K562 (cell line): ENCODE data around the gene PRPSAP1.

Experiments used
- CTCF ChIP-seq, 3 experiments: IDR thresholded peaks in 2 of 3; conservative IDR thresholded peaks in 1 of 3; 2 replicates each; pipeline ENCODE4 v1.5.1; 2011 to 2012; ENCODE audit warnings: low read length in 3 of 3, mild to moderate bottlenecking in 3 of 3, control low read depth in 2 of 3, improper control_type of control experiment in 1 of 3, inconsistent platforms in 1 of 3, low read depth in 1 of 3, mixed read lengths in 1 of 3, moderate library complexity in 1 of 3; ENCODE audit not compliant: insufficient read depth in 2 of 3
- EZH2 ChIP-seq: IDR thresholded peaks from 2 replicates; pipeline ENCODE4 v1.6.1; 2012; ENCODE audit warnings: low read depth, mild to moderate bottlenecking, inconsistent platforms, low read length, borderline replicate concordance
- FOSL1 ChIP-seq: fragments of 200-800 bp; sonication (Bioruptor generic); conservative IDR thresholded peaks from 2 replicates; pipeline ENCODE4 v1.6.1; 2016; ENCODE audit warnings: missing genetic modification characterization, missing compliant biosample characterization
- FOXA1 ChIP-seq: fragments of 450-650 bp; IDR thresholded peaks from 2 replicates; pipeline ENCODE4 v1.6.1; 2016; ENCODE audit warnings: mild to moderate bottlenecking, borderline replicate concordance
- MAX ChIP-seq: sonication (generic); formaldehyde crosslinking; IDR thresholded peaks from 2 replicates; pipeline ENCODE4 v1.9.0; 2022; ENCODE audit warnings: mild to moderate bottlenecking, missing genetic modification reagents
- PHB ChIP-seq: fragments of 250-450 bp; sonication (Bioruptor Pico); IDR thresholded peaks from 2 replicates; pipeline ENCODE4 v1.5.0; 2021
- RB1 ChIP-seq: fragments of 450-650 bp; IDR thresholded peaks from 2 replicates; pipeline ENCODE4 v1.6.1; 2017; ENCODE audit warnings: low read depth, mild to moderate bottlenecking
- RBFOX2 ChIP-seq: fragments of 200-400 bp; formaldehyde crosslinking; IDR thresholded peaks from 2 replicates; pipeline ENCODE4 v1.6.1; 2017; ENCODE audit warnings: low read depth, mild to moderate bottlenecking, low read length, moderate library complexity
- REST ChIP-seq, 2 experiments: fragments of 450-650 bp; formaldehyde crosslinking in 1 of 2; IDR thresholded peaks; 2 replicates each; pipeline versions ENCODE4 v1.4.0 to v1.6.1; 2014 to 2020; ENCODE audit warnings: mild to moderate bottlenecking in 2 of 2, borderline replicate concordance in 1 of 2, low read depth in 1 of 2
- TCF7L2 ChIP-seq: fragments of 150-350 bp; IDR thresholded peaks from 2 replicates; pipeline ENCODE4 v1.6.1; 2016; ENCODE audit warnings: low read depth, mild to moderate bottlenecking, low read length, moderate library complexity
- TF ChIP-seq, protein P1 (sequence below): fragments of 250-450 bp; sonication (Bioruptor Pico); IDR thresholded peaks from 2 replicates; pipeline ENCODE4 v1.8.0; 2022; ENCODE audit warnings: inconsistent platforms, mild to moderate bottlenecking, moderate library complexity, borderline replicate concordance
- TF ChIP-seq, protein P2 (sequence below): fragments of 450-650 bp; IDR thresholded peaks from 2 replicates; pipeline ENCODE4 v1.6.1; 2016; ENCODE audit warnings: mild to moderate bottlenecking

GRCh38 chr17:76378548-76379274 lies 25.0 kb upstream of the PRPSAP1 start:
- TF ChIP-seq TCF7L2 (no peak), REST (IDR thresholded peaks at IDR 0.05; ENCODE audit: borderline replicate concordance) (no peak), REST (CRISPR knock-in tag; IDR thresholded peaks at IDR 0.05; ENCODE audit: low read depth) (no peak), FOSL1 (no peak), PHB (CRISPR knock-in tag) (no peak), EZH2 (no peak), RB1 (no peak), CTCF (IDR thresholded peaks at IDR 0.05 in 2 of 3, conservative IDR thresholded peaks at IDR 0.05 in 1 of 3; ENCODE audit: insufficient read depth in 2 of 3, low read depth in 1 of 3, low read length in 3 of 3) (no peak), FOXA1 (no peak), MAX (CRISPR knock-in tag) (no peak), RBFOX2 (no peak)
- TF ChIP-seq, protein P1, sequence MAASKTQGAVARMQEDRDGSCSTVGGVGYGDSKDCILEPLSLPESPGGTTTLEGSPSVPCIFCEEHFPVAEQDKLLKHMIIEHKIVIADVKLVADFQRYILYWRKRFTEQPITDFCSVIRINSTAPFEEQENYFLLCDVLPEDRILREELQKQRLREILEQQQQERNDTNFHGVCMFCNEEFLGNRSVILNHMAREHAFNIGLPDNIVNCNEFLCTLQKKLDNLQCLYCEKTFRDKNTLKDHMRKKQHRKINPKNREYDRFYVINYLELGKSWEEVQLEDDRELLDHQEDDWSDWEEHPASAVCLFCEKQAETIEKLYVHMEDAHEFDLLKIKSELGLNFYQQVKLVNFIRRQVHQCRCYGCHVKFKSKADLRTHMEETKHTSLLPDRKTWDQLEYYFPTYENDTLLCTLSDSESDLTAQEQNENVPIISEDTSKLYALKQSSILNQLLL (CRISPR knock-in tag): no peak
- TF ChIP-seq, protein P2, sequence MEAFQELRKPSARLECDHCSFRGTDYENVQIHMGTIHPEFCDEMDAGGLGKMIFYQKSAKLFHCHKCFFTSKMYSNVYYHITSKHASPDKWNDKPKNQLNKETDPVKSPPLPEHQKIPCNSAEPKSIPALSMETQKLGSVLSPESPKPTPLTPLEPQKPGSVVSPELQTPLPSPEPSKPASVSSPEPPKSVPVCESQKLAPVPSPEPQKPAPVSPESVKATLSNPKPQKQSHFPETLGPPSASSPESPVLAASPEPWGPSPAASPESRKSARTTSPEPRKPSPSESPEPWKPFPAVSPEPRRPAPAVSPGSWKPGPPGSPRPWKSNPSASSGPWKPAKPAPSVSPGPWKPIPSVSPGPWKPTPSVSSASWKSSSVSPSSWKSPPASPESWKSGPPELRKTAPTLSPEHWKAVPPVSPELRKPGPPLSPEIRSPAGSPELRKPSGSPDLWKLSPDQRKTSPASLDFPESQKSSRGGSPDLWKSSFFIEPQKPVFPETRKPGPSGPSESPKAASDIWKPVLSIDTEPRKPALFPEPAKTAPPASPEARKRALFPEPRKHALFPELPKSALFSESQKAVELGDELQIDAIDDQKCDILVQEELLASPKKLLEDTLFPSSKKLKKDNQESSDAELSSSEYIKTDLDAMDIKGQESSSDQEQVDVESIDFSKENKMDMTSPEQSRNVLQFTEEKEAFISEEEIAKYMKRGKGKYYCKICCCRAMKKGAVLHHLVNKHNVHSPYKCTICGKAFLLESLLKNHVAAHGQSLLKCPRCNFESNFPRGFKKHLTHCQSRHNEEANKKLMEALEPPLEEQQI: no peak
